Left lobe of liver (tissue), 2 donors: ENCODE measurements around the gene SP1. TPM values are rescaled to one million over a fixed set of nuclear protein-coding genes. Genes with fewer than 3 reads are reported as not detected.
"Not testable (repeated sequence)": the region's sequence is repeated elsewhere in the genome, so short reads cannot be mapped to it uniquely, and the experiment has no call there.

ENCODE experiments used
- ATAC-seq: fragments of 200-7000 bp; cut with Tn5 transposase; one replicate; pipeline ENCODE4 v1.9.1; 2020; ENCODE audit warnings: mild to moderate bottlenecking, moderate library complexity
- DNase-seq: peaks from one replicate; pipeline ENCODE4 v3.0.0-alpha.2; 2020; ENCODE audit warnings: low spot score
- total RNA-seq: library from RNA; stranded (reverse); gene quantifications from one replicate; pipeline ENCODE4 v1.2.1, GENCODE V29; 2021
- donor health status: DM: no; HTN: no; CAD: no; lungs with moderate emphysema.
- donor health status: DM: no; HTN: yes; CAD: no.

SP1 gene
- total RNA-seq, 1 donor from 2014 or later, result 24.5 TPM

GRCh38 chr12:53402871-53403270 is 22.9 kb downstream of the SP1 start:
- DNase-seq (no peak), ATAC-seq (no peak)

- no peak for ATAC-seq
These were observed 31.0 kb downstream of the SP1 start for GRCh38 chr12:53410951-53411350.

GRCh38 chr12:53413485-53414204 is 33.7 kb downstream of the SP1 start:
- DNase-seq, result no peak
- no peak for ATAC-seq

More at GRCh38 chr12:53410951-53411350, 31.0 kb downstream of the SP1 start:
- no peak for DNase-seq

GRCh38 chr12:53414756-53415417 is 34.9 kb downstream of the SP1 start:
- ATAC-seq (peak; percentile 22), DNase-seq (no peak)

- peak; percentile 31 for ATAC-seq
- not testable (repeated sequence) for DNase-seq
These were observed 35.9 kb downstream of the SP1 start for GRCh38 chr12:53415752-53416389.

- not testable (repeated sequence) for ATAC-seq, DNase-seq
These were observed 37.4 kb downstream of the SP1 start for GRCh38 chr12:53417291-53417816.

- DNase-seq (no peak), ATAC-seq (no peak)
These were observed 38.2 kb downstream of the SP1 start for GRCh38 chr12:53418221-53418620.

GRCh38 chr12:53419756-53420155 is 39.8 kb downstream of the SP1 start:
- DNase-seq, result no peak
- no peak for ATAC-seq

- not testable (repeated sequence) for ATAC-seq, DNase-seq
These were observed 42.3 kb downstream of the SP1 start for GRCh38 chr12:53422247-53422646.

GRCh38 chr12:53423597-53423996 is 43.6 kb downstream of the SP1 start, which contains the start of gene AMHR2:
Gene AMHR2 (plus strand): TSS chr12:53423855. CDS start chr12:53423935, 80 bp downstream.
- DNase-seq, result no peak
- ATAC-seq, result no peak

GRCh38 chr12:53424626-53425514 is 44.9 kb downstream of the SP1 start:
- DNase-seq (no peak), ATAC-seq (peak; percentile 14)

- ATAC-seq (no peak), DNase-seq (no peak)
These were observed 45.7 kb downstream of the SP1 start for GRCh38 chr12:53425515-53426150.

GRCh38 chr12:53427905-53428594 is 48.1 kb downstream of the SP1 start:
- DNase-seq, result no peak
- ATAC-seq, result no peak

GRCh38 chr12:53428741-53429140 is 48.8 kb downstream of the SP1 start:
- no peak for ATAC-seq
- DNase-seq, result no peak

GRCh38 chr12:53430116-53430515 is 50.1 kb downstream of the SP1 start:
- ATAC-seq (no peak), DNase-seq (no peak)

- ATAC-seq (no peak), DNase-seq (no peak)
These were observed 51.2 kb downstream of the SP1 start for GRCh38 chr12:53431187-53431586.

- ATAC-seq, result not testable (repeated sequence)
These were observed 55.4 kb downstream of the SP1 start for GRCh38 chr12:53435326-53435725.

GRCh38 chr12:53439582-53439981 is 59.6 kb downstream of the SP1 start:
- not testable (repeated sequence) for DNase-seq, ATAC-seq

More at GRCh38 chr12:53435326-53435725, 55.4 kb downstream of the SP1 start:
- not testable (repeated sequence) for DNase-seq
